Measurements from ENCODE around the gene DST. TPM values are rescaled to one million over a fixed set of nuclear protein-coding genes. Genes with fewer than 3 reads are reported as not detected.
A peak's percentile ranks its signal among the peaks of the same experiment; 100 is the strongest.

Gene DST
- total and polyA plus RNA-seq, 7 donors: 62.5 to 791 (median 495) TPM

DNA sequence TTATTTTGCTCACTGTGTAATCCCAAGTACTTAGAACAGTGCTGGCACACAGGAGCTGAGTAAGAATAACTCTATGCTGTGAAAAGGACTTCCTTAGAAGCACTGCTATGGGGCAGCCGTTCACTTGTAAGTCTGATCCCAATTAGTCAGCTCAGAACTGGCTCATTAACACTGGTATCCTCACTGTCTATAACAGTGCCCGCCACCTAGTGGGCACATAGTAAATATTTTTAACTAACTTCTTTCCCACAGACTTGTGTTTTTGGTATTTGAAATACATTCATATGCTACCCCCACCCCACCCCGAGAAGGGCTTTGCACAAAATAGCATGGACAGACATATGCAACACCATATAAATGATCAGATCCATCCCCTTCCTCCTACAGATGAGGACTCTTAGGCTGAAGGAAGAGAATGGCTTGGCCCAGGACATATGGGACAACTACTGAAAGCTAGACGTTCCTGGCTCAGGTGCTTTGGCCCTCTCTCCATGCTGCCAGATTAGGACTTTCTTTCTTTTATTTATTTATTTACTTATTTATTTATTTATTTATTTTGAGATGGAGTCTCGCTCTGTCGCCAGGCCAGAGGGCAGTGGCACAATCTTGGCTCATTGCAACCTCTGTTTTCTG, 47.1 kb downstream of the DST start:
- no peak for DNase-seq
- WGBS, 2 donors: 47 to 58% methylated on average over 6 of the region's 6 CpGs
- intact Hi-C loops (cut with DNase I): loop anchor here (2.0 kb wide), 1 partner anchor 281 kb away; no protein-coding TSS in a partner anchor
- Histone ChIP-seq H3K27ac (peak overlapping the region; percentile 0 to 51 (median 33)), H3K27me3 (no peaks in the 10 kb centered on the region), H3K4me1 (peaks cover 0 to 38% (median 23%) of the 10 kb centered on the region in 4 donors), H3K4me3 (no peak overlapping the region), H3K36me3 (peaks cover 0 to 72% (median 14%) of the 10 kb centered on the region in 4 donors), H3K9me3 (no peaks in the 10 kb centered on the region)
- TF ChIP-seq POLR2A (IDR thresholded peaks at IDR 0.05) (no peak), EP300 (IDR thresholded peaks at IDR 0.05) (no peak), POLR2AphosphoS5 (IDR thresholded peaks at IDR 0.05) (no peak)
- TF ChIP-seq, protein P1, sequence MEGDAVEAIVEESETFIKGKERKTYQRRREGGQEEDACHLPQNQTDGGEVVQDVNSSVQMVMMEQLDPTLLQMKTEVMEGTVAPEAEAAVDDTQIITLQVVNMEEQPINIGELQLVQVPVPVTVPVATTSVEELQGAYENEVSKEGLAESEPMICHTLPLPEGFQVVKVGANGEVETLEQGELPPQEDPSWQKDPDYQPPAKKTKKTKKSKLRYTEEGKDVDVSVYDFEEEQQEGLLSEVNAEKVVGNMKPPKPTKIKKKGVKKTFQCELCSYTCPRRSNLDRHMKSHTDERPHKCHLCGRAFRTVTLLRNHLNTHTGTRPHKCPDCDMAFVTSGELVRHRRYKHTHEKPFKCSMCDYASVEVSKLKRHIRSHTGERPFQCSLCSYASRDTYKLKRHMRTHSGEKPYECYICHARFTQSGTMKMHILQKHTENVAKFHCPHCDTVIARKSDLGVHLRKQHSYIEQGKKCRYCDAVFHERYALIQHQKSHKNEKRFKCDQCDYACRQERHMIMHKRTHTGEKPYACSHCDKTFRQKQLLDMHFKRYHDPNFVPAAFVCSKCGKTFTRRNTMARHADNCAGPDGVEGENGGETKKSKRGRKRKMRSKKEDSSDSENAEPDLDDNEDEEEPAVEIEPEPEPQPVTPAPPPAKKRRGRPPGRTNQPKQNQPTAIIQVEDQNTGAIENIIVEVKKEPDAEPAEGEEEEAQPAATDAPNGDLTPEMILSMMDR (IDR thresholded peaks at IDR 0.05): peak; percentile 20 to 60 (median 58)

DNA sequence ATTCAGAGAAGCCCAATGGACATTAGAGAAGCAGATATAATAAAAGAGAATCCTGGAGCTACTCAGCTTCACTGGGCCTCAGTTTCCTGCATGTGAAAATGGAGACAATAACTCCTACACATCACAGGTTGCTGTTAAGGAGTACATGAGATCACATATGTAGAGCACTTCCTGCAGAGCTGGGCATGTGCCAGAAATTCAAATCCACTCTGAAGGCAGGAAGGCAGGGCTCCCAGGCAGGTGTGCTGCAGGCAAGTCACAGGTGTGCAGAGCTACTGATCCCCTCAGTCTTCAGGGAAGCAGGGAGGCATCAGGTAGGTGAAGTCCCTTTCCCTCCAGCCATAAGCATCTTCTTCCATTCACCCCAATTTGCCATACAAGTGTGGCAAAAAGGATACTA, 48.0 kb downstream of the DST start:
- DNase-seq: no peak
- peaks cover 0 to 72% (median 15%) of the 10 kb centered on the region in 4 donors for H3K36me3 ChIP-seq
- no peaks in the 10 kb centered on the region for H3K27me3 ChIP-seq
- H3K9me3 ChIP-seq: no peaks in the 10 kb centered on the region
- peak overlapping the region in 3 of 4 donors; percentile 23 to 51 (median 43) for H3K27ac ChIP-seq
- peaks cover 0 to 38% (median 23%) of the 10 kb centered on the region in 4 donors for H3K4me1 ChIP-seq
- intact Hi-C loops (cut with DNase I): loop anchor here (1.0 to 2.0 kb wide), 2 partner anchors 235 to 280 kb away; no protein-coding TSS in a partner anchor
- TF ChIP-seq, protein P1 (IDR thresholded peaks at IDR 0.05): no peak
- no peak for TF ChIP-seq EP300 (IDR thresholded peaks at IDR 0.05)
- no peak overlapping the region for H3K4me3 ChIP-seq

DNA sequence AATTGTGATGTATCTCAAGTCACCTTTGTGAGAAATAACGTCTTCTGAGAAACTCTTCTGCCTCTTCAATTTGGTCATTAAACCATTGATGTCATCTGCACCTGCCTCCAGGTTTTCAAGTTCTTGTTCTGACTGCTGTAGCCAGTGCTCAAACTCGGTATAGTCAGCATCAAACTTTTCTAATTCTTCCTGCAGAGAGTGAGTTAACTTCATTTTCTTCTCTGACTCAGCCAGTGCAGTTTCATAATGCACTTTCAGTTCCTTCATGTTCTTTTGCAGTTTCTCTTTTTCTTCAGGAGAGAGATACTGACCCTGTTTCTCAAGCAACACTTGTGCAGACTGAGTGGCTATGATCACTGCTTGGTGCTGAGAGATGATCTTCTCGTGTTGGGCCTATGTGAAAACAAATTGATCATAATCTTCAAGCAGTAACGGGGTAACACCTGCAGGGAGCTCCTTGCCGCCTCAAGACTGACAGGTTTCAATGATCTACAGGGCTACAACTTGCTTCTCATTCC, 48.8 kb downstream of the DST start:
- peak overlapping the region in 2 of 4 donors; percentile 35 to 51 for H3K27ac ChIP-seq
- 65 to 82% methylated on average over 5 of the region's 5 CpGs for WGBS, 2 donors
- H3K4me3 ChIP-seq: no peak overlapping the region
- peaks cover 0 to 74% (median 13%) of the 10 kb centered on the region in 4 donors for H3K36me3 ChIP-seq
- no peaks in the 10 kb centered on the region for H3K9me3 ChIP-seq
- H3K4me1 ChIP-seq: peaks cover 0 to 38% (median 23%) of the 10 kb centered on the region in 4 donors
- no peak for DNase-seq
- intact Hi-C loops (cut with DNase I): loop anchor here (1.0 to 2.0 kb wide), 2 partner anchors 235 to 279 kb away; no protein-coding TSS in a partner anchor
- no peak for TF ChIP-seq POLR2AphosphoS5 (IDR thresholded peaks at IDR 0.05)
- TF ChIP-seq POLR2A (IDR thresholded peaks at IDR 0.05): no peak
- TF ChIP-seq, protein P1 (IDR thresholded peaks at IDR 0.05): no peak
- TF ChIP-seq EP300 (IDR thresholded peaks at IDR 0.05): no peak
- H3K27me3 ChIP-seq: no peaks in the 10 kb centered on the region

DNA sequence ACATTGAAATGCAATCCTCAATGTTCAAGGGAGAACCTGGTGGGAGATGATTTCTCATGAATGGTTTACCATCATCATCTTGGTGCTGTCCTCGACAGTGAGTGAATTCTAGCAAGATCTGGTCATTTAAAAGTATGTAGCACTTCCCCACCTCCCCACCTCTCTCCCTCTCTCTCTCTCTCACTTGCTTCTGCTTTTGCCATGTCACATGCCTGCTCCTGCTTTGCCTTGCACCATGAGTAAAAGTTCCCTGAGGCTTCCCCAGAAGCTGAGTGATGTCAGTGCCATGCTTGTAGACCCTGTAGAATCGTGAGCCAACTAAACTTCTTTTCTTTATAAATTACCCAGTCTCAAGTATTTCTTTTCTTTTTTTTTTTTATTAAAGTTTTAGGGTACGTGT, 60.5 kb downstream of the DST start:
- TF ChIP-seq EP300 (IDR thresholded peaks at IDR 0.05) (no peak), POLR2A (IDR thresholded peaks at IDR 0.05) (no peak), POLR2AphosphoS5 (IDR thresholded peaks at IDR 0.05) (no peak)
- TF ChIP-seq, protein P1 (IDR thresholded peaks at IDR 0.05): no peak
- no peaks in the 10 kb centered on the region for H3K9me3 ChIP-seq
- 83 to 90% methylated on average over 3 of the region's 3 CpGs for WGBS, 2 donors
- no peak overlapping the region for H3K27ac ChIP-seq
- no peak overlapping the region for H3K4me3 ChIP-seq
- peaks cover 0 to 23% (median 0%) of the 10 kb centered on the region in 4 donors for H3K36me3 ChIP-seq
- intact Hi-C loops (cut with DNase I): no loop called here
- no peak for DNase-seq
- H3K27me3 ChIP-seq: no peaks in the 10 kb centered on the region
- peaks cover 0 to 7% (median 2%) of the 10 kb centered on the region in 4 donors for H3K4me1 ChIP-seq
